GM19043 (cell line): ENCODE data around the gene AGMO.
"Not testable (repeated sequence)": the region's sequence is repeated elsewhere in the genome, so short reads cannot be mapped to it uniquely, and the experiment has no call there.

Experiments used
- ATAC-seq: cut with Tn5 transposase; IDR thresholded peaks from one replicate; pipeline ENCODE4 v1.9.1; 2021; ENCODE audit warnings: low read depth; ENCODE audit not compliant: unreplicated experiment

AGMO gene

DNA sequence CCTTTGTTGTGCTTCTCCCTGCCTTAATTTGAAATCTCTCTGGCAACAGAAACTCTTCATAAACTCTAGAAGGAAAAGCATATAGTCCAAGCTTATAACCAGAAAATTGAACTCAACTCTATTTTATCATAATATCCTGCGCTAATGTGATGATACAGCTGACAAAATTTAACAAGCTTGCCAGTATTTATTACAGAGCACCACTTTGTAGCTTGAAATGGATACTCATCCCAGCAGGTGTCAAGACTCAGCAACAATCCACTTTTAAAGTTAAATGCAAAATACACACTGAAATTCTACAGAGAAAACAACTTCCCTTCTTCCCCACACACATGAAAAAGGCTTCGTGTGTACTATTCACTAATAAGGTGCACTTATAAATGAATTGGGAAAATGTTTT is 228.9 kb downstream of the AGMO start:
- ATAC-seq: no peak

GRCh38 chr7:15330943-15331342 is 230.9 kb downstream of the AGMO start:
- no peak for ATAC-seq

DNA sequence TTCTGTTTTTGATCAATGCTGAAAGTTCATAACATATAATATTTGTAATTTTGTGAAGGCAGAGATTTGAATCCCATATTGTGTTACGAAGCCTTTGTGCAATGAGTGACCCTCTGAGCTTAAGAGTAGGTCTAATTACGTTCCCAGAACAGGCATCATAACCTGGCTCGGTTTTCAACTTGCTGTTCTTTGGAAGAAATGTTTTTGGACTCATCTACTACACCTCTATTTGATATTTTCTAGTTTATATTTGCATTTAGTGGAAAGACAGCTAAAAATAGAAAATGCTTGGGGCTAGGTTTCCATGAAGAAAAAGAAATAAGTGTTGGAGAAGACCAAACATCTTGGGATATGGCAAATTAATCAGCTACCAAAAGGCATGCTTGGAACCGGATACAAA is 234.8 kb downstream of the AGMO start:
- no peak for ATAC-seq

DNA sequence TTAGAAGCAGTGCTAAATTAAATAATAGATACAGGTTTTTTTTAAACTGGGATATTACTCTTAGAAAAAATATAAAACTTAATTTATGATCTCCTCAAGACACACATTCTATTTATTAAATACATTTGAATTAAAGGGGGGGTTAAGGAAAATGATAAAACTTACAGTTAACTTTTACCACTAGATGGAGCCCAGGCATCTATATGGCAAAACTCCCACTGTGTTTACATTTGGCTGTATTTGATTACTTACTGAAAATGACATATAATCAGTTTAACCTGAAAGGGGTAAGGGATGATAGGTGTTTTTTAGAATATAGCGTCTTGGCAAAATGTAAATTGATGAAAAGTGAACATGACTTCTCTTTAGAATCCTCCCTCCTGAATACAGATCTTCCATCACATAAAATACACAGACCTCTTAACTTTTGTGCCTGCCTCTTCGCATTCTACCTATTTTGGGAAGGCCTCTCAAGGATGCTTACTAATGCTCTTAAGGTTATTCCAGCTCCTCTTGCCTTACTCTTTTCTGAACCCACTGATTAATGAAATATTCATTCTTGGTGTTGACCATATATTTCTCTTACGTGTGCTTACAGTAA is 235.7 kb downstream of the AGMO start:
- no peak for ATAC-seq

DNA sequence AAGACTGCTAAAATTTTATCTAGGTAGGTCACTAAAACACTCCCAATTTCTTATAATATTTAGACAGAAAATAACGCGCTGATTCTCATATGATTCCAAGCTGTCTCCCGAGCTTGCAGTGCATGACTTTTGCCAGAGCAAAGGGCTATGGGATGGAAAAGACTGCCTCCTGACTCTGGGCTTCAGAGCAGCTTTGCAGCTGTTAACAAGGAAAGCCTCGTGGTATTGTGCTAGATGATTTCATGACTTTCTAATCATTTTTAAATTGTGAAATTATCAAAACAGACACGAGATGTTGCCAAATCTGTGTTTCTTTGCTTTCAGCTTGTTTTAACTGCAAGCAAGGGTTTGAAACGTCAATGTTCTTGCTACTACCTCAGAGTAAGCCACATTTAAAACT is 238.3 kb downstream of the AGMO start:
- ATAC-seq: no peak

DNA sequence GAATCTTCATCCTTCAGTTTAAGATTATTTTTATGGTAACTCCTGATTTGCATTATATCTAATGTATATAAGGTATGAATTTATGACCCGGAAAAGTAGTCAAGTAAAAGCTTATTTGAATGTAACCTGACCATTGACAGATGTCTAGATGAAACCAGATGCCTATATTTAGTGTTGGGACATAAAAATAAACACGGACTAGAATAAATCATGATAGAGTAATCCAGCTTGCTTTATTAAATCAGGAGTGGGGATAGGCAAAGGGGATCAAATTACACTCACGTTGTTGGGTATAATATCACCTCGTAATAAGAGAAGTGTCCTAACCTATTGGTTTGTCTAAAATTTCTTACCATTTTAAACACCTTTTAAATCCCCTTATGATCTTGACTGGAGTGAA is 244.6 kb downstream of the AGMO start:
- ATAC-seq: no peak

DNA sequence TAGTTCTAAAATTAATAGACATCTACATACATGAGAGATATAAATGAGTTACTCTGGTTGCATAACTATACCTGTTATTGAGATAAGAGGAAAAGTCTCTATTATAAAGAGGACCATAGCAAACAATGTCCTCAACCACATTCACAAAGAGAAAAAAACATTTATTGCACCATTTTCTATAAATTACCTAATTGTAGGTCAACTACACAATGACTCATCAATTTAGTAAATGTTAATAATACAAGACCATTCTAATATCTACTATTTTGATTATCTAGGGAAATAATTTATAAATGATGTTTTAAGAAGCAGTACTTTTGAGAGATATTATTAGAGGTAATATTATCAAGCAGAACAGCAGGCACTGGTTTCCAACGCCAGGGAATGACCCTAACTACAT is 246.1 kb downstream of the AGMO start:
- ATAC-seq: no peak

- ATAC-seq: no peak
Measured at GRCh38 chr7:15314922-15315321, 246.9 kb downstream of the AGMO start.

- no peak for ATAC-seq
Measured at GRCh38 chr7:15313361-15313760, 248.5 kb downstream of the AGMO start.

GRCh38 chr7:15309872-15310271 is 251.9 kb downstream of the AGMO start:
- no peak for ATAC-seq

DNA sequence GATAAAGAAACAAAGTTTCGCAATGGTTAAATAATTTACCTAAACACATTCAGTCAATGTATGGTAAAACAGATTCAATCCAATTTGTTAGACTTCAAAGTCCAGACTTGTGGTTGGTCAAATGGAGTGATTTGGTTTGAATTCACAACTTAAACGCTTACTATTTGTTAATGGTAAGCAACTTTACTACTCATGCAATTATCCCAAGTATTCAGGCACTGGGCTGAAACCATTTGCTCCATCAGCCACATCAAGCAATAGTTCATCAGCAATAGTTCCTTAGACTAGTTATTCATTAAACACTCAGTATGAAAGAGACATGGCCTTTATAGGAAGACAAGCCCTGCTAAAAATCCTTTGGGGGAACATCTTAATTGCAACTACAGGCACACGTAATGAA is 253.0 kb downstream of the AGMO start:
- ATAC-seq: no peak

DNA sequence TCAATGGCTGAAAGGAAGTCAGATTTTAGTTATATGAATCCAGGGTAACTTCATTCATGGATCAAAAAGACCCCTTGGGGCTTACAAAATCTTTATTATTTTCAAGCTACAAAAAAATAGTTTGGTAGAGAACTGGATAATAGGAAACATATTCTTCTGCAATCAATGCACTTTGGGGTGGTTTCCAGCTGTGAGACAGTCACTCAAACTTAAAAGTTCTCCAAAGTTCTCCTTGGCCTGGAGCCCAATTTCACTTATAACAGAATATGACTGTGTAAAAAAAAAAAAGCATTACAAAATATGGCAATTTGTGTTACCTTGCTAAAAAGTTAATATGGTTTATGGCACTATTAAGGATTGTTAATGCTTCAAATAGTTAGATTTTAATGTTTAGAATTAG is 255.5 kb downstream of the AGMO start:
- ATAC-seq: no peak

DNA sequence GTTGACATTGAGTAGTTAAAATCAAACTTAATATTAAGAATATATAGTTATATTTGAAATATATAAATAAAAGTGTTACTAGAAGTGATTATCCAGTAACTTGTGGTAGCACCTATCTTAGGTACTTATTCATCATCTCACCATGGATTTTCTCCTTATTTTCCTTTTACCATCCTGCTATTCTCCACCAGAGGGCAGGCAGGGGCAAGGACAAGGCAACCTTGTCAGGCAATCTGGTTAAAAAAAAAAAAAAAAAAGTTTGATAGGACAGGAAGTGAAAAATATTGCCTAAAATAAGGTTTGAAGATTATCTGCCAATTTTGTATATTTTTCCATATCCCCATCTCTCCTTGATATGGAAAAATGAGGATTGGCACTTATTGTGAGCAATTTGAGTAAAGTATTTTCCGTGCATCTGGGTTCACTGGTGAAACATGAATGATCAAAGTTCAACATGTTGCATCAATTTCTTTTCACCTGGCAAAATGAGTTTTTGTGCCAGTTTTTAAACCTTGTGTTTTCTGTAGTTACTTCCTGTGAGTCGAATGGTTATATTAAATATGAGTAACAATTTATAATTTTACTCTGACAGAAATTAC is 256.7 kb downstream of the AGMO start:
- no peak for ATAC-seq

DNA sequence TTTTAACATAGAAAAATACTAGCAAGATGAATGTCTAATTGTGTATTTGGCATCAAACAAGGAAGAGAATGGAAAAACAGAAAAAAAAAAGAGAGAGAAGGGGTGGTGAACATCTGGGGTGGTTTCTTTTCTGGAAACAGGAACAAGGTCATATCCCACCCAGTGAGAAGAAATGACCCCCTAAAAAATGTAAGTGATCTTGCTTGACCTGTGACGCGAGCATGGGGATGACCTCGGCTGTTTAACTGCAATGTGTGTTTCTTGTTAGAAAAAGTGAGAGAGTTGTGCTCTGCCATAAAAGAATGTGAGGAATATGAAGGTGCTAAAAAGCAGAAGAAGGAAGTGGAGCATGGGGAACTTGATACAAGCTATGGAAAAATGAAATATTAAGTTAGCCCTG is 258.5 kb downstream of the AGMO start:
- ATAC-seq: no peak

- ATAC-seq: not testable (repeated sequence)
Measured at GRCh38 chr7:15300986-15301385, 260.8 kb downstream of the AGMO start.

- no peak for ATAC-seq
Measured at GRCh38 chr7:15292138-15292537, 269.7 kb downstream of the AGMO start.

- no peak for ATAC-seq
Measured at GRCh38 chr7:15291699-15292098, 270.1 kb downstream of the AGMO start.

GRCh38 chr7:15288741-15289140 is 273.1 kb downstream of the AGMO start:
- no peak for ATAC-seq

- no peak for ATAC-seq
Measured at GRCh38 chr7:15284396-15284795, 277.4 kb downstream of the AGMO start.

DNA sequence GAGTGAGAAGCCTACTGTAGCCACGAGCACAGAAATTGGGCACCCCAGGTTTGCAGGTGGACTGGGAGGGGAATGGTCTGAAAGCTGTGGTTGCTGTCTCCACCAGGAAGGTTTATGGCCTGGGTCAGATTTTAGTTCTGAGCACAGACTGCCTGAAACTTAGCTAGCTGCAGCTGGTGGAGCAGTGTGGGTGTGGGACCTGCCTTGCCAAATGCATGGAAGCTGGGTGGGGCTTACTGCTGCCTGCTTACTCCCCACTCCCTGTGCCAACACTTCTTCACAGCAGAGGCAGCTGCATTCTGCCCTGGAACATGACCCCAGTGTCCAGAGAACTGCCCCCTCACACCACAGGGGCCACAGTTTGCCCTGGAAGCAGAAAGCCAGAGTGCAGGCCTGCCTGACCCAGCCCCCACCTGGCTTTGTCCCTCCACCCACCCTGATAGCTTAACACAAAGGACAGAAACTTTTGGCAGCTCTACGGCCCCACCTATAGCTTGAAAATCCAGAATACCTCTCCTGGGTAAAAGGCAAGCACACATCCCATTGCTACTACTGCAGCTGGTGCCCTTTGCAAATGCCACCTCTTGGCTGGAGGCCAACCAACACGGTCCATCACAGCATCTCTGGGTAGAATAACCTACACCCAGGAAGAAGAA is 281.6 kb downstream of the AGMO start:
- ATAC-seq: no peak

- ATAC-seq: no peak
Measured at GRCh38 chr7:15279640-15280039, 282.2 kb downstream of the AGMO start.

GRCh38 chr7:15257689-15258088 is 304.1 kb downstream of the AGMO start:
- no peak for ATAC-seq
